Endodermal cell (in vitro differentiated cells): Measurements from ENCODE around the gene TSPAN17. TPM values are rescaled to one million over a fixed set of nuclear protein-coding genes. Genes with fewer than 3 reads are reported as not detected.

Experiments used
- DNase-seq: peaks from one replicate; pipeline ENCODE4 v3.0.0-alpha.2; 2017
- H3K27ac ChIP-seq: 2 replicates; pipeline ENCODE4 v1.5.1; 2013; ENCODE audit warnings: mild to moderate bottlenecking, low read depth, low read length, moderate library complexity
- H3K27me3 ChIP-seq: 2 replicates; pipeline ENCODE4 v1.6.1; 2013; ENCODE audit warnings: mild to moderate bottlenecking, low read length, moderate library complexity; ENCODE audit not compliant: insufficient read depth, control insufficient read depth, poor library complexity, severe bottlenecking
- H3K36me3 ChIP-seq: 2 replicates; pipeline ENCODE4 v1.7.0; 2013; ENCODE audit warnings: mild to moderate bottlenecking, low read length, moderate library complexity; ENCODE audit not compliant: control insufficient read depth, insufficient read depth
- H3K4me1 ChIP-seq: one replicate; pipeline ENCODE4 v1.7.0; 2013; ENCODE audit warnings: low read length; ENCODE audit not compliant: control insufficient read depth, insufficient read depth
- H3K4me3 ChIP-seq: 2 replicates; pipeline ENCODE4 v1.5.1; 2013; ENCODE audit warnings: mild to moderate bottlenecking, low read length, moderate library complexity
- H3K9ac ChIP-seq: 2 replicates; pipeline ENCODE4 v1.6.1; 2013; ENCODE audit warnings: mild to moderate bottlenecking, low read length, moderate library complexity; ENCODE audit not compliant: poor library complexity, severe bottlenecking; ENCODE audit errors: extremely low read depth
- H3K9me3 ChIP-seq: 2 replicates; pipeline ENCODE4 v1.6.1; 2013; ENCODE audit warnings: mild to moderate bottlenecking, low read length, moderate library complexity; ENCODE audit not compliant: control insufficient read depth
- H3K27ac Mint-ChIP-seq: 2 replicates; pipeline ENCODE4 v1.8.0; 2020; ENCODE audit warnings: mixed read lengths
- H3K27me3 Mint-ChIP-seq: 2 replicates; pipeline ENCODE4 v1.8.0; 2021; ENCODE audit warnings: mild to moderate bottlenecking, mixed read lengths; ENCODE audit not compliant: insufficient read depth
- H3K36me3 Mint-ChIP-seq: 2 replicates; pipeline ENCODE4 v1.8.0; 2020; ENCODE audit warnings: low read depth, mixed read lengths
- H3K4me1 Mint-ChIP-seq: 2 replicates; pipeline ENCODE4 v1.8.0; 2020; ENCODE audit warnings: mixed read lengths
- H3K4me3 Mint-ChIP-seq: 2 replicates; pipeline ENCODE4 v1.8.0; 2020; ENCODE audit warnings: mild to moderate bottlenecking, moderate library complexity, mixed read lengths
- H3K9me3 Mint-ChIP-seq: 2 replicates; pipeline ENCODE4 v1.8.0; 2020; ENCODE audit warnings: mild to moderate bottlenecking, mixed read lengths
- CTCF ChIP-seq: fragments of 200-600 bp; sonication (generic); conservative IDR thresholded peaks from 2 replicates; pipeline ENCODE4 v1.5.0; 2021; ENCODE audit warnings: antibody characterized with exemption, mild to moderate bottlenecking
- WGBS, 2 experiments: methylation state at CpG; one replicate each; pipeline versions ENCODE4 v1.1.5 to v1.1.7; 2013; ENCODE audit warnings: missing lambda C conversion rate in 2 of 2, mixed read lengths in 1 of 2; ENCODE audit not compliant: insufficient coverage in 1 of 2, insufficient read length in 1 of 2; 5-methylcytosine and 5-hydroxymethylcytosine counted together
- total RNA-seq, 2 donors: library from RNA; stranded (reverse); fragmentation: NEBNext Ultra II Directional in 1 of 2; extraction: Animal tissue kit (Norgen Biotek cat#: 25700) in 1 of 2; gene quantifications; 2 replicates in 1 of 2; 3 replicates in 1 of 2; pipeline ENCODE4 v1.2.1, GENCODE V29; 2021

The TSPAN17 gene
- total RNA-seq, 2 donors from 2014 or later: 49.3 to 50.3 TPM

DNA sequence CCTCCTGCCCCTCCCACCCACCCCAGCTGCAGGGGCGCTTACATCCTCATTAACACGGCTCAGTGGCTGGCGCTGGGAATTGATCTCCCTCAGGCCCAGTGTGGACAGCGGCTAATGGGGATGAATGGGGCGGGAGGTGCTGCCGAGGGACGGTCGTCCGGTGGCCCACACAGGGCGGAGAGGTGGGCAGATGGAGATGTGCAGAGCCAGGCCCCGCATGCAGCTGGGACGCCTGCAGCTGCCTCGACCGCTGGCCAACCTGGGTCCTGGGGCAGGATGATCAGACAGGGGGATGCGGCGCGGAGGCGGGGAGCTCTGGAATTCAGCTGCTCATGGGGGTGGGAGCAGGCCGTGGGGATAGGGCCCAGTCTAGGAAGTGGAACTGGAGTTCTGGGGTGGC is 17.6 kb downstream of the TSPAN17 start:
- WGBS, 2 experiments: 67 to 78% methylated on average over 3 to 19 of the region's 19 CpGs
- no peak overlapping the region for H3K4me3 ChIP-seq
- peaks cover 5% of the 10 kb centered on the region for H3K27me3 Mint-ChIP-seq

DNA sequence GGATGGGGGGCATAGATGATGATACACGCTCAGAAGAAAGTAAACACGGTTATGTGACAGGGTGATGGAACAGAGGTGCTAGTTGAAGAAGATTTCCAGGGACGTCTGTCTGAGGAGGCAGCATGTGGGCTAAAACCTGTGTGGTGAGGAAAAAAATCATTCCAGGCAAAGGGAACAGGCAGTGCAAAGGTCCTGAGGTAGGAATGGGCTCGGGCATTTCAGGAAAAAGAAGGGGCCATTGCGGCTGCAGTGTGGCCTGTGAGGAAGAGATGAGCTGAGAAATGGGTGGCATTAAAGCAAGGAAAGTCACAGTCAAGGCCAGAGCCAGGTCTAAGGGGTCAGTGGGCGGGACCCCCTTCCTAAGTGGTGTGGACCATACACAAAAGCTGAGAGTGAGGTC is 18.2 kb downstream of the TSPAN17 start:
- Histone ChIP-seq H3K4me1 (no peaks in the 10 kb centered on the region), H3K27ac (no peak overlapping the region), H3K27me3 (peaks cover 4% of the 10 kb centered on the region), H3K9ac (no peak overlapping the region), H3K36me3 (no peaks in the 10 kb centered on the region), H3K4me3 (no peak overlapping the region), H3K9me3 (no peaks in the 10 kb centered on the region)
- no peak for DNase-seq
- TF ChIP-seq CTCF: no peak
- no peaks in the 10 kb centered on the region for H3K36me3 Mint-ChIP-seq
- H3K27ac Mint-ChIP-seq: no peak overlapping the region
- H3K27me3 Mint-ChIP-seq: peaks cover 5% of the 10 kb centered on the region
- H3K9me3 Mint-ChIP-seq: no peaks in the 10 kb centered on the region
- WGBS, 2 experiments: 92 to 93% methylated on average over 6 of the region's 6 CpGs
- H3K4me3 Mint-ChIP-seq: no peak overlapping the region
- H3K4me1 Mint-ChIP-seq: no peaks in the 10 kb centered on the region

More for the DNA sequence above, 17.6 kb downstream of the TSPAN17 start:
- DNase-seq: peak; percentile 65
- no peak overlapping the region for H3K27ac Mint-ChIP-seq
- Histone ChIP-seq H3K27ac (no peak overlapping the region), H3K27me3 (peaks cover 4% of the 10 kb centered on the region), H3K36me3 (no peaks in the 10 kb centered on the region), H3K9me3 (no peaks in the 10 kb centered on the region), H3K4me1 (no peaks in the 10 kb centered on the region), H3K9ac (no peak overlapping the region)
- no peaks in the 10 kb centered on the region for H3K4me1 Mint-ChIP-seq
- H3K9me3 Mint-ChIP-seq: no peaks in the 10 kb centered on the region
- no peak overlapping the region for H3K4me3 Mint-ChIP-seq
- no peak for TF ChIP-seq CTCF
- H3K36me3 Mint-ChIP-seq: no peaks in the 10 kb centered on the region

DNA sequence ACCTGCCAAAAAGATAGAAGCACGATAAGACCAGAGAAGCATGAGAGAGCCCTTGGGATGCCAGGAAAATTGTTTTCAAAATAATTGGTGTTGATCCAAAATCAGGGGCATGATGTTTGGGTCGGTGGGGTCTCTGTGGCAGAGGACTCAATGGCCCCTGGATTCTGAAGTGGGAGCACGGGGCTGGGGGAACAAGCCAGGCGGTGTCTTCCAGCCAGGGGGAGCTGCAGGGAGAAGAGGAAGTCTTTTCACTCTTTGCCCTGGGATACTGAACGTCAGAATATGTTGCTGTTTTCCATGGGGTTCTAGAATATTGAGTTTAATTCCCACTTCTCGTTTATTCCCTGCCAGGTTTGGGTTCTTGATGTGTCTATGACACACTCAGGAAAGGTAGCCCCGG is 20.4 kb downstream of the TSPAN17 start:
- no peaks in the 10 kb centered on the region for H3K9me3 ChIP-seq
- Mint-ChIP-seq H3K4me1 (no peaks in the 10 kb centered on the region), H3K4me3 (no peak overlapping the region), H3K9me3 (no peaks in the 10 kb centered on the region), H3K27me3 (peaks cover 8% of the 10 kb centered on the region), H3K36me3 (no peaks in the 10 kb centered on the region), H3K27ac (no peak overlapping the region)
- DNase-seq: no peak
- no peaks in the 10 kb centered on the region for H3K36me3 ChIP-seq
- TF ChIP-seq CTCF: peak; percentile 52
- H3K4me1 ChIP-seq: no peaks in the 10 kb centered on the region
- no peak overlapping the region for H3K4me3 ChIP-seq
- H3K27me3 ChIP-seq: peaks cover 4% of the 10 kb centered on the region
- no peak overlapping the region for H3K27ac ChIP-seq
- 84 to 86% methylated on average over 6 to 7 of the region's 7 CpGs for WGBS, 2 experiments
- no peak overlapping the region for H3K9ac ChIP-seq
